HG02571 (cell line): Measurements from ENCODE around the gene ENTPD1.
"Not testable (repeated sequence)": the region's sequence is repeated elsewhere in the genome, so short reads cannot be mapped to it uniquely, and the experiment has no call there.

ENCODE experiments used
- ATAC-seq: cut with Tn5 transposase; IDR thresholded peaks from one replicate; pipeline ENCODE4 v1.9.1; 2021; ENCODE audit warnings: mild to moderate bottlenecking, moderate library complexity; ENCODE audit not compliant: unreplicated experiment

The ENTPD1 gene

DNA sequence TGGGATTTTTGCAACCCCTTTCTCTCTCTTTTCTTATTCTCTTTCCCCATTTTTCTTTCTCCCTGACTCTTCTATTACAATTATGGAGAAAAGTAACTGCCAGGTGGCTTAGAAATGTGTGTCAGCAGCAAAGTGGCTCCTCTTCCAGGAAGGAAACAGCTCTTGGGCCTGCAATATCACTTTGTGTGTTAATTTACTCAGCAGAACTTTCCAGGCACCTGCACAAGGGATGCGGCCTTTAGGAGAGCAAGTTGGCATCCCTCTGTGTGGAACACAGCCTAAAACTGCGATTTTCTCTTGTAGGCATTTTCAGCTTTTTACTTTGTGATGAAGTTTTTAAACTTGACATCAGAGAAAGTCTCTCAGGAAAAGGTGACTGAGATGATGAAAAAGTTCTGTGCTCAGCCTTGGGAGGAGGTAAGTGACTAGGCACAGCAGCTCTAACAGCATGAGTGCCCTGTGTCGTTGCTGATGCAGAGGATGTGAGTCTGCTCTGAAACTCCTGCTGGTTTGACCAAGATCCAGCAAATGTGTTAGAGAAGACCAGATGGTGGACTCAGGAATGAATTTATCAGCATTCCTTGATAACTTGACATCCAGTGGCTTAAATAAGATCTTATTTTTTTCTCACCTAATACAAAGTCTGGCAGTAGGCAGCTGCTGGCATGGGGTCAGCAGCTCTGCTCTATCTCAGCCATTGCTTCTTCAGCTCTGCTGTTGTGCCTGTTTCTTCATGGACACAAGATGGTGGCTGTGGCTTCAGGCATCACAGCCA is 104.4 kb downstream of the ENTPD1 start:
- ATAC-seq, result no peak

- ATAC-seq, result no peak
These were observed 105.4 kb downstream of the ENTPD1 start for GRCh38 chr10:95861386-95861785.

GRCh38 chr10:95864906-95865813 is 109.2 kb downstream of the ENTPD1 start:
- ATAC-seq, result peak; percentile 86

DNA sequence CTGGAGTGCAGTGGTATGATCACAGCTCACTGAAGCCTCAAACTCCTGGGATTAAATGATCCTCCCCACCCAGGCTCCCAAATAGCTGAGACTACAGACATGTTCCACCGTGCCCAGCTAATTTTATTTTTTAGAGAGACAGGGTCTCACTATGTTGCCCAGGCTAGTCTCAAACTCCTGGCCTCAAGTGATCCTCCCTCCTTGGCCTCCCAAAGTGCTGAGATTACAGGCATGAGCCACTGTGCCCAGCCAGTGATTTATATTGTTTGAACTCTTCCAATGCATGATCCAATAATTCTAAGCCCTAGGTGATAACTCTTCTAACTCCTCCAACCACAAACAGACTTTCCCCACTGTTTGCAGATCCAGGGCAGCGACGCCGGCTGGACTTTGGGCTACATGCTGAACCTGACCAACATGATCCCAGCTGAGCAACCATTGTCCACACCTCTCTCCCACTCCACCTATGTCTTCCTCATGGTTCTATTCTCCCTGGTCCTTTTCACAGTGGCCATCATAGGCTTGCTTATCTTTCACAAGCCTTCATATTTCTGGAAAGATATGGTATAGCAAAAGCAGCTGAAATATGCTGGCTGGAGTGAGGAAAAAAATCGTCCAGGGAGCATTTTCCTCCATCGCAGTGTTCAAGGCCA is 110.0 kb downstream of the ENTPD1 start:
- ATAC-seq, result no peak

- ATAC-seq, result no peak
These were observed 110.5 kb downstream of the ENTPD1 start for GRCh38 chr10:95866467-95866842.

GRCh38 chr10:95867866-95868265 is 111.9 kb downstream of the ENTPD1 start:
- no peak for ATAC-seq

DNA sequence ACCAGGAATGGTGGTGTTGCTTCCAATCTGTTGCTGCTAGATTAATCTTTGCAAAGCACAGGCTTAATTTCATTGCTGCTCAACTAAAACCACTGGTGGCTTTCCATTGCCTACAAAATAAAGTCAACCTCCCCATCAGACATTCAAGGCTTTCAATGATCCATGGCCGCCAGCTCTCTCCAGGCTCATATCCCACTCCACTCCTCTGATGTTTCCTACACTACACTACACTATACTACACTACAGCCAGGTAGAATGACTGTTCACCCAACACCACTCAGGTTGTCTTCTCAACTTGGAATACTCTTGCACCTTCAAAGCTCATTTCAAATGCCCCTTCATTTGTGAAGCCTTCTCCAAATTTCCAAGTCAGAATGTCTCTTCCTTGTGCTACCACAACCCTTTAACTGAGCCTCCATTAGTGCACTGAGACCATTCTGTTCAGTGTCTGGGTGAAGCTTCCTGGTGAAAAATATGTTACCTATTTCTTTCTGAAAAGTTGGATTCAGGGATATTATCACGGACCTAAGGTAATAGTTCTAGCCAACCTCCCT is 116.3 kb downstream of the ENTPD1 start:
- no peak for ATAC-seq

DNA sequence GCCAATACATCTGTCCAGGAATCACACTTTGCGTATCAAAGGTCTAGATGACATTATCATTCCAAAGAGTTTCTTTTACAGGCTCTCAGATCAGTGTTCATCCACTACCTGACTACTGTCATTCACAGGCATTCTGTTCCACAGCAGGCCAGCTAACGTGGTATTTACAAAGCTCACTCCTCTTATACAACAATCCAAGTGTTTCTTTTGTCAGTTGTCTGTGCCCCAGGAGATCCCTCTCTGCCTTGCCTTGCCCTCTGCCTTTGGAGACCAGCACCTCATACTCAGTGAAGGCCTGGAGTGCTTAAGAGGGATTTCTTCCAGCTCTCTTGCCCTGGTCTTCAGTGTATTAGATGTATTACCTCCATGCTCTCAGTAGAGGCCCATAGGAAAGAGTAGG is 117.2 kb downstream of the ENTPD1 start:
- ATAC-seq, result no peak

DNA sequence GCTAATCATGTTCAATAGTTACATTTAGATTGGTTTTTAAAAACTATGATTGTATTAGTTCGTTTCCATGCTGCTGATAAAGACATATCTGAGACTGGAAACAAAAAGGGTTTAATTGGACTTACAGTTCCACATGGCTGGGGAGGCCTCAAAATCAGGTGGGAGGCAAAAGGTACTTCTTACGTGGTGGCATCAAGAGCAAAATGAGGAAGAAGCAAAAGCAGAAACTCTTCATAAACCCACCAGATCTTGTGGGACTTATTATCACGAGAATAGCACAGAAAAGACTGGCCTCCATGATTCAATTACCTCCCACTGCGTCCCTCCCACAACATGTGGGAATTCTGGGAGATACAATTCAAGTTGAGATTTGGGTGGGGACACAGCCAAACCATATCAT is 117.7 kb downstream of the ENTPD1 start:
- ATAC-seq, result no peak

DNA sequence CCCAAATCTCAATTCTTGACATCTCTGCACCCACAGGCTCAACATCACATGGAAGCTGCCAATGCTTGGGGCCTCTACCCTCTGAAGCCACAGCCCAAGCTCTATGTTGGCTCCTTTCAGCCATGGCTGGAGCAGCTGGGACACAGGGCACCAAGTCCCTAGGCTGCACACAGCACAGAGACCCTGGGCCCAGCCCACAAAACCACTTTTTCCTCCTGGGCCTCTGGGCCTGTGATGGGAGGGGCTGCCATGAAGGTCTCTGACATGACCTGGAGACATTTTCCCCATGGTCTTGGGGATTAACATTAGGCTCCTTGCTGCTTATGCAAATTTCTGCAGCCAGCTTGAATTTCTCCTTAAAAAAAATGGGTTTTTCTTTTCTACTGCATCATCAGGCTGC is 118.8 kb downstream of the ENTPD1 start:
- not testable (repeated sequence) for ATAC-seq

- ATAC-seq, result no peak
These were observed 120.8 kb downstream of the ENTPD1 start for GRCh38 chr10:95876756-95877155.

- ATAC-seq, result no peak
These were observed 121.9 kb downstream of the ENTPD1 start for GRCh38 chr10:95877881-95878280.

DNA sequence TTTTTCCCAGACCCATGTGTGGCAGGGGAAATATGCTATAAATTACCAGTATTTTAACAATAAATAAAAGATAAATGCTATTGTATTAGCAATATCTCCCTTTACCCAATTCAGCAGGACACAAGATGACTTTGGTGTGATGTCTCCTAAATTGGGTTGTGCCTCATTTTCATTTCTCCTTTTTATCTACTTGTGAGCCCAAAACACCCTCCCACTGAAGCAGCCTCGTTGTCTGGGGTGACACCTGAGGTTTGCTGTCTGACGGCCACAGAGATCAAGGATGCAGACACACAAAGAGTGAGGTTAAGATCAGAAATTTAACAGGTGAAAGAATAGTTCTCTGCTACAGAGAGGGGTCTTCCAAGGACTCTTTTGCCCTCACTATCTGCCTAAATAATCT is 124.7 kb downstream of the ENTPD1 start:
- ATAC-seq, result no peak

- no peak for ATAC-seq
These were observed 125.4 kb downstream of the ENTPD1 start for GRCh38 chr10:95881316-95881715.

DNA sequence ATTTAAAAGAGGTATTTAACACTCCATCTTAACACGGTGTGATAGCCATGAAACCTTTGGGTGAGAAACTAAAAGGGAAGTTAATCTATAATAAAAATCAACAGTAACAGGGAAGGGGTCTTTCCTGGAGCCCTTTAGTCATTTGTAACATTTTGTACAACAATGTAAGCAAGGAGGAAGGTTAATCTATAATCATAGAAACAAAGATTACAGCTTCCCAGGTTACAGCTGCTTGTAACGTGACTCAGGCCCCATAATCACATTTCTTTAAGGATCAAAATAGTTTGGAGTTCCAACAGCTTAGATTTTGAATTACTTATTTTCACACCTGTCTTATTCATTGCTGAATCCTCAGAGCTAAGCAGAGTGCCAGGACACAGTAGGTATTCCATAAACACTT is 133.9 kb downstream of the ENTPD1 start:
- ATAC-seq, result no peak

- ATAC-seq, result no peak
These were observed 140.3 kb downstream of the ENTPD1 start for GRCh38 chr10:95896071-95896850.

DNA sequence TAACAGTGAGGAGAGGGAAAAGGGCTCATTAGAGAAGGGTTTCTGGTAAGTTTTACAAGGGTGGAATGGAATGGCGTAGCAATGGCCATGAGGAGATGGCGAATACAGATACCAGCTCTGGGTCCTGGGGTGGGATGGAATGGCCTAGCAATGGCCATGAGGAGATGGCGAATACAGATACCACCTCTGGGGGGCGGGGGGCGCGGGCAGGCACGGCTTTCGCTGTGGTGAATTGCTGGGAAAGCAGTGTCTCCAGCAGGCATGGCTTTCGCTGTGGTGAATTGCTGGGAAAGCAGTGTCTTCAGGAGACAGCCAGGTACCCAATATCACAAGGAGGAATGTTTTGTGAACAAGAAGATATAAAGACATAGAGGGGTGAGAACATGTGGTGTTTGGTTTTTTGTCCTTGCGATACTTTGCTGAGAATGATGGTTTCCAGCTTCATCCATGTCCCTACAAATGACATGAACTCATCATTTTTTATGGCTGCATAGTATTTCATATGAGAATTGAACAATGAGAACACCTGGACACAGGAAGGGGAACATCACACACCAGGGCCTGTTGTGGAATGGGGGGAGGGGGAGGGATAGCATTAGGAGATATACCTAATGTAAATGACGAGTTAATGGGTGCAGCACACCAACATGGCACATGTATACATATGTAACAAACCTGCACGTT is 150.1 kb downstream of the ENTPD1 start:
- ATAC-seq, result not testable (repeated sequence)

DNA sequence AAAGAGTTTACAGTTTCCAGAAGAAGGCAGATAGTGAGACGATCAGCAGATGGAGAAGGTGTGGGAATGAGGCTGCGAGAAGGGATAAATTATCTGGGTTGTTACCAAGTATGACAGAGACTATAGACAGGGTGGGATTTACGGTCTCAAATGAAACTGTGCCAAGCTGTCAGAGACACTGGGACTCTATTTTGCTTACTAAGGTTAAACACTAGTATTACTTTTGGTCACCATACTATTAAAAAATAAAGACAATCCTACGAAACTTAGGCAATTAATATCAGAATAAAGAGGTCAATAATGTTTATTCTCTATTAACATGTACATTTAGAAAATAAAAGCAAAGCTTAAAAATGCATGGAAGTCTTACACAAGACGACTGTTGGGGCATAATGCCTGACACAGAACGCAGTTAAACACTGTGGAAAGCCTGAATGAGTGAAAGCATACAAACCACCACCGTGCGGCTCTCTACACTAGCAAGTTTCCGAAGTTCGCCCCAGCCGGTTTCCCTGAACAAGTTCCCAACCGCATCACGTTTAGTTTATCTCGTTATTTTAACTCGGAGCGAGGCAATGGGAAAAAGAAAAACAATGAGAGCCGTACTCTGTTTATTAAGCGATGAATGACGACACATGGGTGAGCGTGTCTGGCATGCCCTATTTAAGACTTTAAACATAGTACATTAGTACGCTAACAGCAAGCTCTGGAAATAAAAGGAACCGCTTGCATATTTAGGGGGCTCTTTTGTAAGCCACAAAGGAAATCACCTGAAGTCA is 150.9 kb downstream of the ENTPD1 start:
- peak; percentile 21 for ATAC-seq
